GM18520 (cell line): Measurements from ENCODE around the gene NR1D1.
"Not testable (repeated sequence)": the region's sequence is repeated elsewhere in the genome, so short reads cannot be mapped to it uniquely, and the experiment has no call there.

Source experiments
- ATAC-seq: cut with Tn5 transposase; IDR thresholded peaks from one replicate; pipeline ENCODE4 v1.9.1; 2021; ENCODE audit not compliant: unreplicated experiment

NR1D1 gene

DNA sequence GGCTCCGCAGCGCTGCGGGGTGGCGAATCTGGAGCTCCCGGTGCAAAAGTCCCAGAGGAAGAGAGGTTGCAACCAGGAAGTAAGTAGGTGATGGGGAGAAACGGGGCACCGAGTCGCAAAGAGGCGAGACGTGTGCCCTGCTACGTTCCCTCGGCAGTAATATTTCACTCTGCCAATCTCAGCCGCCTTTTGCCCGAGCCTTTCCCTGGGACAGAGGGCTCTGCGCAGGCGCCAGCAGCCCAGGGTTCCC lies at the start of gene NR1D1:
TSS of gene NR1D1 (minus strand) at position 171 of the 250 bp plus-strand sequence. CDS start 495 bp downstream, outside the sequence.
- ATAC-seq, result no peak

- ATAC-seq, result no peak
Observed at GRCh38 chr17:40148527-40148926, 48.1 kb upstream of the NR1D1 start.

DNA sequence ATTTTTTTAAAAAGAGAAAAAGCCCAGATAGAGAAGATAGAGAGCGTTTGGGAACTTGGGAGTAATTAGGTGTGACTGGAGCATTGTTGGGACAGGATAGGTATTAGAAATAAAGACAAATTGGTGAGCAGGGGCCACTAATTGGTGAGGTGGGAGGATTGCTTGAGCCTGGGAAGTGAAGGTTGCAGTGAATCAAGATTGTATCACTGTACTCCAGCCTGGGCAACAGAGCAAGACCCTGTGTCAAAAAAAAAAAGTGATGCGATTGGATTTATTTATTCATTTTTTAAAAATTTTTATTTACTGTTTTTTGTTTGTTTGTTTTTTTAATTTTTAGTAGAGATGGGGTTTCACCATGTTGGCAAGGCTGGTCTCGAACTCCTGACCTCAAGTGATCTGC lies 45.1 kb upstream of the NR1D1 start:
- ATAC-seq, result no peak

DNA sequence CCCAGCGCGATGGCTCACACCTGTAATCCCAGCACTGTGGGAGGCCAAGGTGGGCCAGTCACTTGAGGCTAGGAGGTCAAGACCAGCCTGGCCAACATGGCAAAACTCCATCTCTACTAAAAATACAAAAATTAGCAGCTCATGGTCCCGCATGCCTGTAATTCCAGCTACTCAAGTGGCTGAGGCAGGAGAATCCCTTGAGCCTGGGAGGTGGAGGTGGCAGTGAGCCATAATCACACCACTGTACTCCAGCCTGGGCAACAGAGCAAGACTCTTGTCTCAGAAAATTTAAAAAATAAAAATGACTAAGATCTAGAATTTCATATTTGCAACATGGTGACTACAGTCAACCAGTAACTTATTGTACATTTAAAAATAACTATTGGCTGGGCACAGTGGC lies 42.8 kb upstream of the NR1D1 start:
- not testable (repeated sequence) for ATAC-seq

GRCh38 chr17:40139566-40140058 lies 39.2 kb upstream of the NR1D1 start:
- ATAC-seq, result peak; percentile 5

GRCh38 chr17:40135817-40136216 lies 35.4 kb upstream of the NR1D1 start:
- no peak for ATAC-seq

DNA sequence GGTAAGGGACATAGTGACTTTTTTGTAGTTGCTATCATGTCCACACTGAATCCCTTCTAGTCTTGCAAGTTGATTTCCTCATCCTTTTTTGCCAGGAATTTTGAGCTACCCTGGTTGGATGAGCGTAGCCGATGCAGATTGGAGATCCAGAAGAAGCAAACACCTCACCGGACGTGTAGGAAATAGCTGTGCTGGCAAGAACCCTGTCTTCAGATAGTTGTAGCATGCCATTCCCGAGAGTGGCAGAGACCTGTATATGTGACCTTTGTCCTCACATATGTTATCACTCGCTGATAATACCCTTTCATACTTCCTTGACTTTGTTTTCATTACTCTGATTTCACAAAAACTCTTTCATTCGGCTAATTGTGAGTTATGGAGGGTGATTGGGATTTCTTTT lies 33.8 kb upstream of the NR1D1 start:
- ATAC-seq, result no peak

- no peak for ATAC-seq
Observed at GRCh38 chr17:40130352-40131042, 30.1 kb upstream of the NR1D1 start.

DNA sequence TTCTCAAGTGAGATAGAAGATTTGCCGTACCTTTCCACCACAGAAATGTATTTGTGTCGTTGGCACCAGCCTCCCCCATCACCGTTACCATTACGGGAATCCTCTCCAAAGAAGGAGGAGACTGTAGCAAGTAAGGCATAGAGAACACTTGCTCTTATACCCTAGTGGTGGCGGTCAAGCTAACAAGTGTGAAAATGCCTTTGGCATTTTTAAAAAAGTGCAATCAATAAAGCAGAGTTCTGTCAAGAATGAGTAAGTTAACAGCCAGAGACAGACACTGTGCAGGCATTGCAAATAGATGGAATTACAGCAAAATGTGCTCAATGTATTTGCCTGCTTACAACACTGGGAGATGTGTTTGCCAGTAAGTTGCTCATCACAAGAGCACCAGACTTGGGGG lies 29.1 kb upstream of the NR1D1 start:
- no peak for ATAC-seq

DNA sequence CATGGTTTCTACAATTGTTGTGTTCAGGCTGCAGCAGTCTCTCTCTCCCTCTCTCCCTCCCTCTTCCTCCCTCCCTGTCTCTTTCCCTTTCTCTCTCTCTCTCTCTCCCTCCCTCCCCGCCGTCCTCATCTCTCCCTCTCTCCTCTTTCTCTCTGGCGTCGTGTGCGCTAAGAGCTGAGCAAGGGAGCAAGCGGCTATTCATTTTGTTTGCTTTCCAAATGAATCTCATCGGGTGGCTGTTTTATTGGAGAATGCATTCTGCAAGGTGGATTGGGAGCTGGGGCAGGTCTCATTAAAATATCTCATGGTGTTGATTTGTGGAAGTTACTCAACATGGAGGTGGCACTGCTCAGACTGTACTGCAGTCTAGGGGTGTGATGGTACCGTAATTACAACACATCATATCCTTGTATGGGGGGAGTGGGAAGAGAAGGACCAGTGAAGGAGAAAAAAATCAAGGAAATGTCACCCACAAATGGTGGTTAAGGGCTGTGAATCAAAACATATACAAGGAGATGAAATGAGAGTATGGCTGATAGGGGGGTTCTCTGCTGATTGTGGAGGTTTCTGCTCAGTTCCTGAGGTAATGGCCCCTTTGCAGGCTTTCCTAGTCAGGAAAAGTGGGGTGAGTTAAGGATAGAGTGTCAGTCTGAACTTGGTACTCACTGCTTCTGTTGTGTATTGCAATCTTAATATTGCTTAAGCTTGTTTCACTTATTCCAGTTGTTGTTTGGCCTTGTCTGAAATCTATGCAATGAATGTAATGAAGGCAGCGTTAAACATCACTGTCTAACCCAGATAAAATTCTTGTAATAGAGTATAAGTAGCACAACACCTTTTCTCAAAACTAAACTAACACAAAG lies 24.1 kb upstream of the NR1D1 start:
- no peak for ATAC-seq

GRCh38 chr17:40123811-40124114 lies 23.4 kb upstream of the NR1D1 start:
- ATAC-seq, result no peak

DNA sequence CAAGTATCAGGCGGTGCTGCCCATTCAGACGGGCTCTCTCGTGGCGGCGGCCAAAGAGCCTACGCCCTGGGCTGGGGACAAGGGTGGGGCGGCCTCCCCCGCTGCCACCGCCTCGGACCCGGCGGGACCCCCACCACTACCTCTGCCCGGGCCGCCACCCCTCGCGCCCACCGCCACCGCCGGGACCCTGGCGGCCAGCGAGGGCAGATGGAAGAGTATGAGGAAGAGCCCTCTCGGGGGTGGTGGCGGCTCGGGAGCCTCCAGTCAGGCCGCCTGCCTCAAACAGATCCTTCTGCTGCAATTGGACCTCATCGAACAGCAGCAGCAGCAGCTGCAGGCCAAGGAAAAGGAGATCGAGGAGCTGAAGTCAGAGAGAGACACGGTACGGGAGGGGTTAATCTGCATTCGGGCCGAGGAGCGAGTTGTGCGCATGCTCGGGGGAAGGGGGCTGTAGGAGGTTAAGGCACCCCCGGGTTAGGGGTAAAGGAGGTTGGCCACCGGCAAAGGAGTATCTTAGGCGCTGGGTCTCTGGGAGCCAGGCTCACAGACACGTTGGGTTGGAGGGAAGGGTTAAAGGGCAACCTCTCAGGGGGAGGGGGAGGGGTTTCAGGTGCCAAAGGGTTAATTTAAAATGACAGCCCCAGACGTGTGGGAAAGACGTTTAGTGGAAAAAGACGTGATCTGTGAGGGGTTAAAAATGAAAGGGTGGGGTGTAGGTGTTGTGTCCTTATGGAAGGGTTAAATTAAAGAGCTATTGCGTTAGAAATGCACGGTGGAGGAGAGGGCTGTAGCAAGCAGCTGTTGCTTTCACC lies 22.8 kb upstream of the NR1D1 start:
- no peak for ATAC-seq

DNA sequence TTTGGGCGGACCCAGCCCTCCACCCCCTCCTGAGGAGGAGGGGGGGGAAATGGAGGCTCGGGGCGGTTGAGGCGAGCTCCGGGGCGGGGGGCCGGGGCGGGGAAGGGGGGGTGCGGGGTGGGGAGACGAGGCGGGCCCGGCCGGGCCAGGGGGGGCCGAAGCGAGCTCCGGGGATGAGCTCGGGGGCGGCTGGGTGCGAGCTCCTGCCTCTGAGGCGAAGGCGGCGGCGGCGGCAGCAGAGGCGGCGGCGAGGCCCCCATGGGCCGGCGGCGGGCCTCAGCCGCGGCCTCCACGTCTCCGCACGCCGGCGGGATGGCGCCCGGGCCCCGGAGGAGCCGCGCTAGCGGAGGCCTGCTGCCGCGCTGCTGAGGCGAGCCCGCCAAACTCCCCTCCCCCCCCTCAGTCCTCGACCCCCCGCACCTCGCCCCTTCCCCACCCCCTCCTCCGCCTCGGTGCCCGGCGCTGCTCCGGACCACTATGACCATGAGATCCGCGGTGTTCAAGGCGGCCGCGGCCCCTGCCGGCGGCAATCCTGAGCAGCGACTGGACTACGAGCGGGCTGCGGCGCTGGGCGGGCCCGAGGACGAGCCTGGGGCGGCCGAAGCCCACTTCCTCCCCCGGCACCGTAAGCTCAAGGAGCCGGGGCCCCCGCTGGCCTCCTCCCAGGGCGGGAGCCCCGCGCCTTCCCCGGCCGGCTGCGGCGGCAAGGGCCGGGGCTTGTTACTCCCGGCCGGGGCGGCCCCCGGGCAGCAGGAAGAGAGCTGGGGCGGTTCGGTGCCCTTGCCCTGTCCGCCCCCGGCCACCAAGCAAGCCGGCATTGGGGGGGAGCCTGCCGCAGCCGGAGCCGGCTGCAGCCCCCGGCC lies 22.0 kb upstream of the NR1D1 start:
- ATAC-seq, result no peak

DNA sequence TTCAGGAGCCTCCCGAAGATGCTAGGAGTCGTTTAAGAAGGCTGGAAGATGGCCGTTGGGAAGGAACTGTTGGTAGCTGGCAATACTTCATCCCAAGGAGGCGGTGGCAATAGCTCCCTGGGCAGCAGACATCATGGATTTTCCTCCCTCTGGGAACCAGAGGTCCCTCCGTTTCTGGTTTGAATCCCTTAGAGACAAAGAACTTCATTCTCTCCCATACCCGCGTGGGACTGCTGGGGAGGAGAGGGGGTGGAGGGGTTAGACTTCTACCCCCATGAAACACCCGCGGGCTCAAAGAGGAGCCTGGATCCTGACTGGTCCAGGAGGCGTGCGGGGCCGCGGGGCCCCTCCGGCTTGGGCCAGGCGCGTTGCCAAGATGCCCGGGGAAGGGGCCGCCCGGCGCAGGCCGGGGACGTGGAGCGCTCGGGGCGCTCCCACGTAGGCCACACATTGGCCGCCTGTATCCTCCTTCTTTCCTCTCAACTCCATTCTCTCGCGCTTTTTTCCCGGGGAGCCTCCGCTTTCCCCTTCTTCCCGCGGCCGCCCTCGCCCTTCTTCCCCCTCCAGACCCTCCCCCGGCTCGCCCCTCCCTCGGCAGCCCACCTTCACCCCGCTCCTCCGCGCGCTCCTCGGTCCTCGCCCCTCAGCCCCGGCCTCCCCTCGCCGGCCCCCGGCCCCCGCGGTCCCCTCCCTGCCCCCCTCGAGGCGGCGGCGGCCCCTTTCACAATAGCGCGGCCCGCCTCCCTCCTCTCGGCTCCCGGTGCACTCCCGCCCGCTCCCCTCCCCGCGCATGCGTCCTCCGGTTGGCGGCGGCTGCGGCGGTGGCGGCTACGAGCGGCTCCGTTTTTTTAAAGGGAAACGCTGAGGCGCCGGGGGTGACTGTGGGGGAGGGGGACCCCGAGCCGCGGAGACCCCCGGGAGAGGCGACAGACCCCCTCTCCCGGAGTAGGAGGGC lies 21.1 kb upstream of the NR1D1 start, which contains the start of gene MSL1:
TSS of gene MSL1 (plus strand) at position 791 of the 955 bp plus-strand sequence. CDS start 642 bp downstream, outside the sequence.
- no peak for ATAC-seq

DNA sequence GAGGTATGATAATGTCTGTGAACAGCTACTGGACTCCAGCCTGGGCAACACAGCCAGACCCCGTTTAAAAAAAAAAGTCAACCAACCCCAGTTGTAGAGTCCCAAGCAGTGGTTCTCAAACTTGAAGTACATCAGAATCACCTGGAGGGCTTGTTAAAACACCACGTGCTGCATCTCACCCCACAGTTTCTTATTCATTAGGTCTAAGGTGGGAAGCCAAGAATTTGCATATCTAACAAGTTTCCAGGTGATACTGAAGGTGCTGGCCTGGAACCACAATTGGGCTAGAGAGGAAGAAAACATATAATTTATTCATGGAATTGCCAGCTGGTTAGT lies 14.7 kb upstream of the NR1D1 start:
- ATAC-seq, result no peak

- ATAC-seq, result no peak
Observed at GRCh38 chr17:40113907-40114245, 13.5 kb upstream of the NR1D1 start.

- peak; percentile 89 for ATAC-seq
Observed at GRCh38 chr17:40113110-40113906, 12.9 kb upstream of the NR1D1 start.

GRCh38 chr17:40112718-40113109 lies 12.3 kb upstream of the NR1D1 start:
- ATAC-seq, result no peak

DNA sequence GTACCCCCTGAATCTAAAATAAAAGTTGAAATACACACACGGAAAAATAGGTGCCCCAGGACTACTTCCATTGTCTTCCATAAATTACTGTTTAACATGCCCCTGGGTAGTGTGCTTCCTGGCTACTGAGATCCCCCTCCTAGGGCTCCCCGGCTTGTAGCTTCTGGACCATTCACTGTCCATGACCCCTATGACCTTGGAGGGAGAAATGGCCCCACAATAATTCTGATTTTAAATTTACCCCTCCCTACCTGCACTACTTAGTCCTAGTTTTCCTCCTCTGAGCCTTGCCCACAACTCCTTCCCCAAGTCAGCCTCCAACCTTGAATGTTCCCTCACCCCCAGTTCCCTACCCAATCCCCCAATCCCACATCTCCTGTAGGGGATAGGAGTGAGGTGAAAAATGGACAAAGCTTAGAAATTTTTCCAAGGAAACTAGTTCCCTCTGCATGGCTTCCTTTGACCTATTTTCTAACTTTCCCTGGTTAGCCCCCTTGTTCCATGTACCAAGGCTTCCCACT lies 11.9 kb upstream of the NR1D1 start:
- no peak for ATAC-seq
